Stimulated activated CD4-positive, alpha-beta T cell treated with anti-CD3 and anti-CD28 coated beads, Interleukin-15, amount 100 ng/mL, for 24 hours (primary cell): Measurements from ENCODE around the gene TMEM234.

ENCODE experiments used
- DNase-seq: peaks from one replicate; pipeline ENCODE4 v3.0.0-alpha.2; 2020

Gene TMEM234

DNA sequence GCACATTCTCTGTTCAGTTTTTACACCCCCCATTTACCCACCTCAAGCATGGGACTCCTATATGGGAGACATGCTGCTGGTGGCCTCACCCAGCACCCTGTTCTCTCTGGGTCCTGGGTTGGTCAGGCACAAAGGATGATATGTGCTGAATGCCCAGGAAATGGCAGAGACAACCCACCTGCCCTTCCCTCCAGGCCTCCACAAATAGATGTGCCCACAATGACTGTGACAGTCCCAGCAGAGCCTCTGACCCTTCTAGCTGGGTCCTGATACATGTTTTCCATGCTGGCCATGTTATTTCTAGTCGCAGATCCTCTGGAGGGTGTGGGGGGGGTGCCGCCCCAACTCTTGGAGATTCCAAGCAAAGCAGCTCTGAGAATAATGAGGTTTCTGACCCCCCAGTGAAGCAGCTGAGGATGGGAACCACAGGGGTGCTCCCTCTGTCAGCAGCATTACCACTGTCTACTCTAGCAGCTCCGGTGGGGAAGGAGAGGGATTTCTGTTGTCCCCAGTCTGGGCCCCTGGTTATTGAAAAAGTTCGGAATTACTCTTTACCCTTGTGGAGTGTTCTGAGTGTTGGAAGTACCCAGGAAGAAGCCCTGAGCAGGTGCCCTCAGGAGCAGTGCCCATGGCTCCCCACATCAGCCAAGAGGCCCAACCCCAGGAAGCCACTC, 23.0 kb downstream of the TMEM234 start:
- no peak for DNase-seq

DNA sequence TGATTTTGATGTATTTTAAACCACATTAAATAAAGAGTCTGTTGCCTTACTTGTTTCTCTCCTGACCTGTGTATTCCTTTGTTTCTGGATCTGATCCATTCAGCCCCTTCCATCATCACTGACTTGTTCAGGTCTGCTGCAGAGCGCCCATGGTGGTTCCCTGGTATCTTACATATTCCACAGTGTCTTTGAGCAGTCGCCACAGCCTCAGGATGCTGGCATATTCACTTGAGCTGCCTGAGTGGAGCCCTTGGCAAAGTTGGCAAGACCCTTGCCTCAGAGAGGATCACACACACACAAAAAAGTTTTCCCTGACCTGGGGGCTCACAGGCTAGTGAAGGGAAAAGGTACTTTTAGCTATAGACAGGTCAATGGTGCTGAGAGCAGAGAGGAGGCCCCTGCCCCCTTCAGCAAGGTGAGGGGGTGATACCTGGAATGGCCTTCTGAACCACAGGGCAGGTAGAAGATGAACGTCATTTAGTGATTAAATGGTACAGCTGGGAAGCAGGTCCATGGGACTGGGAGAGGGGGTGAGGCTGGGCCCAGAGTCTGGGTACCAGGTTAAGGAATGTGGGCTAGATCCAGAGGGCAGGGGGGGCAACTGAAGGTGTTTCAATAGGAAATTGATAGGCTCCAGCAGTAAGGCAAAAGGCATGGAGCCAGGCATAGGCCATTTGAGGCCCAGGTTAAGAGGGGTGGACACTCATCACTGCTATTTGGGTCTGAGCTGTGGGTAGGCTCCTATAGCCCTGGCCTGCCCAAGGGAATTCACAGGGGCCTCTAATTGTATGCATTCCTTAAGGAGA, 23.7 kb downstream of the TMEM234 start:
- no peak for DNase-seq

DNA sequence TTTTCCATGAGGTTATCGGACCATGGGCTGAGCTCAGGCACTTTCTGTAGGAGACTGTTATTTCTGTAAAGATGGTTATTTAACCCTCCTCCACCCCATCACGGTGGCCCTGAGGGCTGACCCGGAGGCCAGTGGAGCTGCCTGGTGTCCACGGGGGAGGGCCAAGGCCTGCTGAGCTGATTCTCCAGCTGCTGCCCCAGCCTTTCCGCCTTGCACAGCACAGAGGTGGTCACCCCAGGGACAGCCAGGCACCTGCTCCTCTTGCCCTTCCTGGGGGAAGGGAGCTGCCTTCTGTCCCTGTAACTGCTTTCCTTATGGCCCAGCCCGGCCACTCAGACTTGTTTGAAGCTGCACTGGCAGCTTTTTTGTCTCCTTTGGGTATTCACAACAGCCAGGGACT, 24.3 kb downstream of the TMEM234 start:
- DNase-seq: no peak

DNA sequence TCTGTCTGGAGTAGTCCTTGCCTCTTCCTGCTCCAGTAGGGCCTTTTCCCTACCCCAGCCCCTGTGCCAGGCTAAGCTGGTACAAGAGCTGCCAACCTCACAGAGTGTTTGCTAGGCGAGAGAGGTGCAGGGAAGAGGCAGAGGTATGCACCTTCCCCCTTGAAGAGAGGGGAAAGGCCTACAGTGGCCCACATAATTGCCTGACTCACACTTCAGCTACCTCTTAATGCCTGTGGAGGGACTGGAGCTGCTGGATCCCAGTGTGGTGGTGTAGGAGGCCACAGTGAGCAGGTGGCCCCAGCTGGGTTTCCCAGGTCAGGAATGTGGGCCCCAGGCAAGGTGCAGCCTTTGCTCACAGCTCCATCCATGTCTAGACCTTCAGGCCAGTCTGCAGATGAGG, 25.1 kb downstream of the TMEM234 start:
- DNase-seq: no peak

DNA sequence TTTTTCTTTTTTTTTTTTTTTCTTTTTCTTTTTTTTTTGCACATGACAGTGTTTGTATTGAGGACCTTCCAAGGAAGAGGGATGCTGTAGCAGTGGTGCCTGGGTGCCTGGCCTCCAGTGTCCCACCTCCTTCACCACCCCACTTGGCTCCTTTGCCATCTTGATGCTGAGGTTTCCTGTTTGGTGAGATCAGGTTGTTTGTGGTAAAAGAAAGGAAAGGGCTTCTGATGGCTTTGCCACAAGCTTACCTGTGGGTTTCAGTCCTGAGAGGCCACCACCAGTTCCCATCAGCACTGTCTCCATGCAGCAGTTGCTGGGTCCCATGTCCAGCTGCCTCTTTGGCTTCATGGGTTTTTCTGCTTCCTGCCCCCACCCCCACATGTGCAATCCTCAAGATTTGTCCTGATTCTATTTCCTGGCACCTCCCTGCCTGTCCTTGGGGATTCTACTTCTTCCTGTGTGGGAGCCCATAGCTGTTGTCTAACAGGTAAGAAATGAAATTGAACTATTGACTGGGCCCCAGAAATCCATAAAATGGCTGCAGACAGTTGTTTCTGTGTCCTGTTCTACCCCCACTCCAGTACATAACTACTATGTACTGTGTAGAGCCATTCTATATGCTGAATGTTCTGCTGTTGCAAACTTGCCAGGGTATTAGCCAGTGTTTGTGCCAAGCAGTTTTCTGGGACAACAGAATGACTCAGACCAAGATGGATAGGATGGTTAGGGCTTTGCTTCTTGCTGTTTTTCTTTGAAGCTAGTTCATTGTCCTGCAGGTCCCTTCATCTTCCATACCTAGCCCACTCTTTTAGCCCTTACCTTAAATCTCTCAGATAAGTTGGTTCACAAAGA, 26.0 kb downstream of the TMEM234 start:
- no peak for DNase-seq

DNA sequence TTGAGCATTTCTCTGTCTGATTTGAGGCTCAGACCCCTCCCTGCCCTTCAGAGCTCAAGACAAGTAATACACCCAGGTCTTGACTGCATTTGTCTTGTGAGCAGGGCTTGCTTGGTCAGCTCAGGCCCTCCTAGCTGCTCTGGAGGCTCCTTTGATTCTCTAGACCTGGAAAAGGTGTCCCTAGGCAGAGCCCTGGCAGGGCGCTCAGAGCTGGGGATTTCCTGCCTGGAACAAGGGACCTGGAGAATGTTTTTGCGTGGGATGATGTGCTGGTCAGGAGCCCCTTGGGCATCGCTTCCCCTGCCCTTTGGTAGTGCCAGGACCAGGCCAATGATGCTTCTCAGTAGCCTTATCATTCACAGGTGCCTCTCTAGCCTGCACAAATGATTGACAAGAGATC, 26.6 kb downstream of the TMEM234 start:
- no peak for DNase-seq

DNA sequence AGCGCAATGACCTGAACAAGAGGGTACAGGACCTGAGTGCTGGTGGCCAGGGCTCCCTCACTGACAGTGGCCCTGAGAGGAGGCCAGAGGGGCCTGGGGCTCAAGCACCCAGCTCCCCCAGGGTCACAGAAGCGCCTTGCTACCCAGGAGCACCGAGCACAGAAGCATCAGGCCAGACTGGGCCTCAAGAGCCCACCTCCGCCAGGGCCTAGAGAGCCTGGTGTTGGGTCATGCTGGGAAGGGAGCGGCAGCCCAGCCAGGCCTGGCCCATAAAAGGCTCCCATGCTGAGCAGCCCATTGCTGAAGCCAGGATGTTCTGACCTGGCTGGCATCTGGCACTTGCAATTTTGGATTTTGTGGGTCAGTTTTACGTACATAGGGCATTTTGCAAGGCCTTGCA, 27.2 kb downstream of the TMEM234 start:
- no peak for DNase-seq

DNA sequence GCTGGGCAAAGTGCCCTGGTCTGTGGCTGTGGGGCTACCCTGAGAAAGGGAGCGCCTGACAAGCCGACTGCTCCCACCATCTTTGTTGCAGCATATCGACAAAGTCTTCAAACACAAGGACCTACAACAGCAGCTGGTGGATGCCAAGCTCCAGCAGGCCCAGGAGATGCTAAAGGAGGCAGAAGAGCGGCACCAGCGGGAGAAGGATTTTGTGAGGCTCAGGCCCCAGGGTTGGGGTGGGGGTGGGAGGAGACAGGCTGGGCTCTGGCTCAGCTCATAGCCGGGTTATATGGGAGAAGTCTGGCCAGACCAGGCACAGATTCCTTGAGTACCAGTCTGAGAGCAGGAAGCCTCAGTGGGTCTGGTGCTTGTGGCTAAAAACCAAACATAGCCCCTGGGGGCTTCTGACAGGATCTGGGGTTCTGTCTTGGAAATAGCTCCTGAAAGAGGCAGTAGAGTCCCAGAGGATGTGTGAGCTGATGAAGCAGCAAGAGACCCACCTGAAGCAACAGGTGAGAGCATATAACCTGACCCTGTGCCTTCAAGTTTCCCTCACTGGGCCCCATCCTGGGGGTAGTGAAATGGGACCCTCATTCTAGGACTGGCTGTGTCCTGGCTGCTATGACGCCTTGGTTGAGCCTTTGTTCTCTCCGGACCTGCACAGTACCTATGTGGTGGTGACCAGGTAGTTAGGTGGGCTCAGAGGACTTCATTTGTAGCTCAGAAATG, 29.8 kb downstream of the TMEM234 start:
- DNase-seq: no peak

DNA sequence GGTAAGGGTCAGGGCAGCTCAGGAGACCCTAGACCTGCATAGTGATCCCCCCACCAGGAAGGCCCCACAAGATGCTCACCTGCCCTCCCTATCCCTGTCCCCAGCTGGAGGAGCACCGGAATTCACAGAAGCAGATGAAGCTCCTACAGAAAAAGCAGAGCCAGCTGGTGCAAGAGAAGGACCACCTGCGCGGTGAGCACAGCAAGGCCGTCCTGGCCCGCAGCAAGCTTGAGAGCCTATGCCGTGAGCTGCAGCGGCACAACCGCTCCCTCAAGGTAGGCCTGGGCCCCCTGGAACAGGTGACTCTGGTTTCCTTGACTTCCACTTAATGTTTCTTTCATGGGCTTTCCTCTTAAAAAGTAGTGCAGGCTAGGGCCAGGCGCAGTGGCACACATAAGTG, 34.3 kb downstream of the TMEM234 start:
- no peak for DNase-seq

DNA sequence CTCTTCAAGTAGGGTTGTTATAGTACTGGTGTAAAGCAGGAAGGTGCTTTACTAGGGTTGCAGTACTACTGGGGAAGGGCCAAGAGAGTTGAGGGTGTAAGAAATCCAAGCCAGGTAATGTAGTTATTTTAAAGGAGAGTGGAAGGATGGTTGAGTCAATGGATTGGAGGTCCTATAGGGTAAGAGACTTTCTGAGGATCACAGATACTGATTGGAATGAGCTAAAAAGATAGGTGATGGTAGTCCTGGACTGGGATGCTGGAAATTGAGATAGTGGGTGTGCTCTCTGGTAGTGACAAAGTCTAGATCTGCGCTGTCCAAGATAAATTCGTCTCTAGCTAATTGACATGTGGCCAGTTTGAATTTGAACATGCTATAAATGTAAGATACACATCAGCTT, 35.7 kb downstream of the TMEM234 start:
- no peak for DNase-seq

DNA sequence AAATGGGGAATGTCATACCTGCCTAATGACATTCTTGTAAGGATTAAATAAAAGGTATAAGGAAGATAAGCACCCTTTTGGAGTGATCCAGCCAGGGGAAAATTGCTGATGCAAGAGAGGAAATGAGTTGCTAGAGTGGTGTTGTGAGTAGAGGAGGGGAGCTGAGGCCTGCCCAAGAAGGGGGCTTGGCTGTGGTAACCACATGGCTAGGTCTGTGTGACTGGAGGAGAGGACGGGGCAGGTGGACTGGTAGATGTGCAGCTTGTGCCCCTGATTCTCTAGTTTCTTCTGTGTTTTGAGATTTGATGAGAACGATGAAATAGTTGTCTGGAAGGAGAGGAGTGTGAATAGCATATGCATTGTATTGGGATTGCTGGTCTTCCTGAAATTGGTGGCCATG, 36.1 kb downstream of the TMEM234 start:
- no peak for DNase-seq

DNA sequence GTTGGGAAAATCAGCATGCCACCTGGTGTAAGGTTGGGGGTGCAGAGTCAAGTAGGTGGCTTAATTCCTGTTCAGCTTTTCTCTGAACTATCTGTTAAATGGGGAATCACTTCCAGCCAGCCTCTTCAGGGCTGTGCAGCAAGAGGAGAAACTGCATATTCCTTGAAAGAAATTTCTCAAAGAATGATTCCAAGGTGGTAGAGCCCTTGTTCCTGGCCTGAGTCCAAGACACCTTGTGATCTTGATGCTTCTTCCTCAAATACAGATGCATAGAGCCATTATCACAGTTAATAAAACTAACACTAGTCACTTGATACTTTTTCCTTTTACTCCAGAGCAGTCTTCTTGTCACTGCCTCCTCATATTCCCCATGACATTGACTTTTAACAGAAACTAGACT, 37.5 kb downstream of the TMEM234 start:
- no peak for DNase-seq

DNA sequence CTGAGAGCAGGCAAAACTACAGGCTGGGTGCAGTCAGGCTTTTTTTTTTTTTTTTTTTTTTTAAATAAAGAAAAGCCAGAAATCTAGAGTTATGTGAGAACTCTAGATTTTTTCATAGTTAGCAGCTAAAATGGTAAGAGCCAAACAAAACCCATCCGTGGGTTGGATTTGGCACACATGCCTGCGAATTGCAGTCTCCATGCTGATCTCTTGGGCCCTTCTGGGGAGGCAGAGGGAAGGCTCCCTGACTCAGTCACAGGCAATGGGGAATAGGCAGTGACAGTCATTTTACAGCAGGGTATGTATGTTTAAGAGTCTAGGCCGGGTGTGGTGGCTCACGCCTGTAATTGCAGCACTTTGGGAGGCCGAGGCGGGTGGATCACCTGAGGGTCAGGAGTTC, 40.1 kb downstream of the TMEM234 start:
- DNase-seq: no peak

DNA sequence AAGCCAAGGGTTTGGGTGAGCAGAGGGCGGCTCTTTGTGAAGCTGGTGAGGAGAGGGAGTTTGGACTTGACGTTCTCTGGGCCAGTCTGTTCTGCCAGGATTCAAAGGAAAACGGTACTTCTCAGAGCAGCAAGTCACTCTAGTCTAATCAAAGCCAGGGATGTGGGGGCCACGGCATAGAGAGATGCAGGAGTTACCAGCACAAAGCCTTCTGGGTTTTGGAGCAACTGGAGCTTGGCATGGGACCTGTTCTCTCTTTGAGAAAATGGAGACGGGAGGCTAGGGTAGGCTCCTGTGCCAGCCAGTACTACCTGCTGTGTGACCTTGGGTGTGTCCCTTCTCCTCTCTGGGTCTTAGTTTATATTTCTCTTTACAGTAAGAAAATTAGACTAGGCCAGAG, 40.6 kb downstream of the TMEM234 start:
- no peak for DNase-seq

DNA sequence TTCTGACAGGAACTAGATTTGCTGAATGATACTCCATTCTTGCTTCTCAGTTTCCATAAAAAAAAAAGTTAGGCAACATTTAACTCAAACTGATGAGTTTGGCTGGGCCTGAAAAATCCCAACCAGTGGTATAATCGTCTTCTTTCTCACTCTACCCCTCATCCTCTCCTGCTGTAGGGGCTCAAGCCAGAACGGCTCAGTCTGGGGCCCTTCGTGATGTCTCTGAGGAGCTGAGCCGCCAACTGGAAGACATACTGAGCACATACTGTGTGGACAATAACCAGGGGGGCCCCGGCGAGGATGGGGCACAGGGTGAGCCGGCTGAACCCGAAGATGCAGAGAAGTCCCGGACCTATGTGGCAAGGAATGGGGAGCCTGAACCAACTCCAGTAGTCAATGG, 41.1 kb downstream of the TMEM234 start:
- DNase-seq: no peak

DNA sequence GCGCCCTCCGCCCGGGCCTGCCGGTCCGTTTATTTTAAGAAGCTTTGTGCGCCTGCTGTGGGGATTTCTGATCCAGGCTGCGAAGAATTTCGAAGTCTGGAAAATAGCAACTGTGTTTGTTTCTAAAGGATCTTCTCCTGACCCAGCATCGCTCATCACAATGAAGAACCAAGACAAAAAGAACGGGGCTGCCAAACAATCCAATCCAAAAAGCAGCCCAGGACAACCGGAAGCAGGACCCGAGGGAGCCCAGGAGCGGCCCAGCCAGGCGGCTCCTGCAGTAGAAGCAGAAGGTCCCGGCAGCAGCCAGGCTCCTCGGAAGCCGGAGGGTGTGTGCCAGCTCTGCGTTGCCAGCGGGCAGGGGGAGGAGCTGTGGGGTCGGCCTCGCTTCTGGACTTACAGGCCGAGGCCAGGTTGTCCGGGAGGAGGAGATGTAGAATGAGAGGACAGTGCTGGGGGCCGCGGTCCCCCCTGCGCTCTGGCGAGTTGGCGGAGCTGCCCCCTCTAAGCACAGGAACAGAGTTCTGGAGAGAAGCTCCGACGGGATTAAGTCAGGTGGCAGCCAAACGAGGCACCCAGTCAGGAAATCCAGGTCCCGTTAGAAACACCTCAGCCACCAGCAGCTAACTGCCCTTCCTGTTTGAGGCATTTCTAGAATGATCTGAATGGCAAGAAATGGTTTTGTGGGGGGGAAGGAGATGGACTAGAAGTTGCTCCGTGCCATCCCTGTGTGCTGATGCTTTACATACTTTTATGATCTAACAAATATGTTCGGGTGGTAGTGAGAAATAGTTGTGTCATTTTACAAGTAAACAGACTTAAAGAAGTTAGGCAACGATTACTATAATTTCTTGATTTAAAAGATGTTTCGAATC, 41.7 kb downstream of the TMEM234 start:
- peak; percentile 58 for DNase-seq

DNA sequence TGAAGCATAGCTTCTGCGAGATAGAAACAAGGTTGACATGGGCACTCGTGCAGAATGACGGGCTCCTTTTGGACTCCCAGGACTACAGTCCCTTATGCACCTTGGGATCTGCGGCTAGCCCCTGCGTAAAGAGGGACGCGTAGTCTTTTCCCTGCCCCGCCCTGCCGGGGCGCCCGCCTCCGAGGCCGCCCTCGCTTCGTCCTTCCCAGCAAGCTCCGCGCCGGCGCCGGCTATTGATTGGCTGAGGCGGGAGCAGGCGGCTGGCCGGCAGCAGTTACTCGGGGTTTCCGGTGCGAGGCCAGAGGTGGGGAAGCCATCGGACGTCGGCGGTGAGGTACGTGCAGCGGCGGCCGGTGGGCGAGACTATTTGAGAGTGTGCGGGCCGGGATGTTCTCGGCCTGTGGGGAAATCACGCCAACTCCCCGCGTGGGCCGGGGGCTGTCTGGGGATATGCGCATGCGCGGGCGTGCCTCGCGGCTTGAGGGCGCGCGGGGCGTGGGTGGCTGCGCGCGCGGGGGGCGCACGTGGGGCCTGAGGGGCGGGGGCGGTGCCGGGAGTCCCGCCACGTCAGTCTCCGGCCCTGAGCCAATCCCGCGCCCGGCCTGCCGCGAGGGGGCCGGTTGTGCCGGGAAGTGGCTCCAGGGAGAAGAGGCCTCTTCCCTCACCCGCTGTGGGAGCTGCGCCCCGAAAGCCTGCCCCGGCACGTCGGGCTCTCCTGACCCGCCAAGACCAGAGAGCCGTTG, 42.5 kb downstream of the TMEM234 start, which contains the start of gene TXLNA:
TXLNA (plus strand) TSS at position 233 of the 743 bp plus-strand sequence. CDS start 671 bp downstream, outside the sequence.
- DNase-seq: peak; percentile 95

DNA sequence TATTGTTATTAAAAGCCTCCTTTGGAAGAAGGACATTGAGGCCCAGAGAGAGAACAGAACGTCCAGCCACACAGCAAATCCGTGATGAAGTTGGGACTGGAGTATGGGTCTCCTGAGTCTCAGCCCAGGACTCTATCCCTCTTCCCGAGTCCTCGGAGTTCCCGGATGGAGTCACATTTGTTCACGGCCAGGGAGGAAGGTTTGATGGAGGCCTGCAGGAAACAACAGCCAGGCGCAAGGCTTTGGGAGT, 43.0 kb downstream of the TMEM234 start:
- no peak for DNase-seq

DNA sequence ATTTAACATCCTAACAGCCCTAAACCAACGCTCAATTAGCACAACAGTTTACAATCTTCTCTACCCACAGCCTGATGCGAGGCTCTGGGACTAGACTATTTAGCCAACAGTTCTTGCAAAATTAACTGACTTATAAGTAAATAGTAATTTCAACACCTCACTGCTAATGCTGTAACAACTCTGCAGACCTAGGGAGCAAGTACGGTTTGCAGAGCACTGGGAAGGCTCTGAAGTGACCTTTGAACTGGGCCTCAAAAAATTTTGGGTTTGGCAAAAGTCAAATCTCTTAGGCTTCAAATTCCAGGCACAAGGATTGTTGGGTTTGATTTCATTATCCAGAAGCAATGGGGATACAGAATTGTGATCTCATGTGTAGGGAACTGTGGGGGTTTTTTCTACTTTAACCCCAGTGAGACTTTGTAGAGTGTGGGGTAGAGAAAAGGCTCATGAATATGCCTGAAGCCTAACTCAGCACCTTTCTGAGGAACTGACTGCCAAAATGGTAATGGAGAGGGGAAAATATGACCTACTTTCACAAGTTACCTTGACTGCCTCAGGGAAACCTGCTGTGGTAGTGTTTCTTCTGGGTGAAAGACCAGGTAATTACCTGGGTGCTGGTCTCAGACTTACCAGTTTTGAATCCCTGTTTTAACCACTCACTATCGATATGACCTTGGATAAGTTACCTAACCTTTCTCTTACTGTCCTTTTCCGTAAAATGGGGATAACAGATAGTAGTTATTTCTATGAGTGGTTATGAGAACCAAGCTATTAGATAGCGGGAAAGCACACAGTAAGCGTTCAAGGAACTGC, 43.6 kb downstream of the TMEM234 start:
- DNase-seq: no peak

DNA sequence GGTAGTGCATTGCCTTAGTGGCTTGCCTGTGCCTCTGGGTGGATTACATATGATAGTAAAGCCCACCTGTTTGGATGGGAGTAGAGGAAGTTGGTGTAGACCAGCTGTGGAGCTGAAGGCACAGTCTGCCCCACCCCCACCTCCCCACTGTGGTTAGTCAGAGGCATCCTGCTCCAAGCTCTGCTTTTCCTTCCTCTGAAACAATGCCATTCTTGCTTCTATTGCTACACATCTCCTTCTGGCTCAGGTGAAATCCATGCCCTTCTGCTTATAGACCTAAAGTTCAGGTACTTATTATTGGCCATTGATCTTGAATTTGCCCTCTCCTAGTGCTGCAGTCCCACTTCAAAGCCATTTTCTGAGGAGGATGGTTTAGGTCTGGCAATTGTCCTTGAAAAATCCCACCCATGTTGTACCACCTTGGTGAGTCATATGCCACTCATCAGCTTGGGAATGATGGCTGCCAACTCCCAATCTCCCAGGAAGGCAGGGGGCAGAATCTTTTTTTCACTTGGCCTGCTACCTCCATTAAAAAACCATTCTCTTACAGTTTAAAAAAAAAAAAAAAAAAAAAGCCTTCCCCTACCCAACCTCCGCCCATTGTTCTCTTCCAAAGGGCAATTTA, 49.4 kb downstream of the TMEM234 start:
- no peak for DNase-seq
